Measurements from ENCODE around the gene PRSS12.
"Not testable (repeated sequence)": the region's sequence is repeated elsewhere in the genome, so short reads cannot be mapped to it uniquely, and the experiment has no call there.

PRSS12 gene

DNA sequence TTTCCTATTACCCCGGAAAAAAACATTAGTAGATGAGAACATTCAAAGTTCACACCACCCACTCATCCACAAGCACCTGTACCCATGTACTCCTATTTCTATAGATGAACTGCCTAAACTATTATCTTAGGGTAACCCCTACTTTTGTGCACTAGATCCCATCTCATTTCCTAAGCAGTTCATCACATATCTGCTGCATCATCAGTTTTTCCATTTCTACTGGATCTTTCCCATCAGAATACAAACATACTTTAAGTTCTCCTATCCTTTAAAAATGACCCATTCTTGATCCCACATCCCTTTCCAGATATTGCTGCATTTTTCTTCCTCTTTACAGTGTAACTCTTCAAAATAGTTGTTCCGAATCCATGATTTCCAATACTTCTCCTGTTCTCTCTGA lies 81.0 kb downstream of the PRSS12 start:
- FAIRE-seq = no peak

DNA sequence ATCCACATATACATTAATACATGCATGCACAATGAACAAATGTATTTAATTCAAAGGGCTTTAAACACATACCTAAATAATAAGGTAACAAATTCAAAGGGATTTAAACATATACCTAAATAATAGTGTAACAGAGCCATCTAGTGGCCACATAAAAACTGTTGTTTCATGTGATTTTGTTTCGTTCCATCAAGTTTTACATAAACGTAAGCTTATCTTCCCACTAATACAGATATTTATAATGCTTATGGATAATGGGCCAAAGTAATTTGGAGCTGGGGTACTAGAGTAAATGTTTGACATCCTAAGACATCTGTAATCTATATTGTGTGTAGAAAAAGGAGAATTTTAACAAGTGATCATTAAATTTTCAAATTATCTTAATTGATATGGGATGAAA lies 82.3 kb downstream of the PRSS12 start:
- peak; percentile 100 for FAIRE-seq

DNA sequence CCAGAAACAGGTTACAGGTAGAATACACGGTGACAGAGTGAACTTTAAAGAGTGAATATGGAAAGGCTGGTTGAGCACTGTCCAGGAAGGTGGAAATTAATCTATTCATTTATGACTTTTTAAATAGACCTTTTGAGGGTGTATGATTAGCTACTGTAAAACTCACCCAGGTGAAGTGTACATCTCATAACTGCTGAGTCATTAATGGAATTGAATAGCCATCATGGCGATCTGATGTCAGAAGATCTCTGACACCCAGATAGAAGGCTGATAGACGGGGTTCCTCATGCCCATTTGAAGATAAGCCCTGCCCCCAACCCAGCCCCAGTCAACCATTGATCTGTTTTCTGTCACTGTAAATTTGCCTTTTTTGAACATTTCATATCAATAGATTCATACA lies 84.0 kb downstream of the PRSS12 start:
- no peak for FAIRE-seq

DNA sequence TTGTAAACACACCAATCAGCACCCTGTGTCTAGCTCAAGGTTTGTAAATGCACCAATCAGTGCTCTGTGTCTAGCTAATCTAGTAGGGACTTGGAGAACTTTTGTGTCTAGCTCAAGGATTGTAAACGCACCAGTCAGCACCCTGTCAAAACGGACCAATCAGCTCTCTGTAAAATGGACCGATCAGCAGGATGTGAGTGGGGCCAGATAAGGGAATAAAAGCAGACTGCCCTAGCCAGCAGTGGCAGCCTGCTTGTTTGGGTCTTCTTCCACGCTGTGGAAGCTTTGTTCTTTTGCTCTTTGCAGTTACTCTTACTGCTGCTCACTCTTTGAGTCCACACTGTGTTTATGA lies 86.7 kb downstream of the PRSS12 start:
- FAIRE-seq = not testable (repeated sequence)

DNA sequence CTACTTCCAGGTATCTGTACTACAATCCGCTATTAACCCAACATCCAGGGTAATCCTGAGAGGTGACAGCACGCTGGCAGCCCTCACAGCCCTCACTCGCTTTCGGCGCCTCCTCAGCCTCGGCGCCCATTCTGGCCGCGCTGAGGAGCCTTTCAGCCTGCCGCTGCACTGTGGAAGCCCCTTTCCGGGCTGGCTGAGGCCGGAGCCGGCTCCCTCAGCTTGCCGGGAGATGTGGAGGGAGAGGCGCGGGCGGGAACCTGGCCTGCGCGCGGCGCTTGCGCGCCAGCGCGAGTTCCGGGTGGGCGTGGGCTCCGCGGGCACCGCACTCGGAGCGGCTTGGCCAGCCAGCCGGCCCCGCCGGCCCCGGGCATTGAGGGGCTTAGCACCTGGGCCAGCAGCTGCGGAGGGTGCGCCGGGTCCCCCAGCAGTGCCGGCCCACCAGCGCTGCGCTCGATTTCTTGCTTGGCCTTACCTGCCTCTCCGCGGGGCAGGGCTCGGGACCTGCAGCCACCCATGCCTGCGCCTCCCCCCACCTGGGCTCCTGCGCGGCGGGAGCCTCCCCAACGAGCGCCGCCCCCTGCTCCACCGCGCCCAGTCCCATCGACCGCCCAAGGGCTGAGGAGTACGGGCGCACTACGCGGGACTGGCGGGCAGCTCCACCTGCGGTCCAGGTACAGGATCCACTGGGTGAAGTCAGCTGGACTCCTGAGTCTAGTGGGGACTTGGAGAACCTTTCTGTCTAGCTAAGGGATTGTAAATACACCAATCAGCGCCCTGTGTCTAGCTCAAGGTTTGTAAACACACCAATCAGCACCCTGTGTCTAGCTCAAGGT lies 87.3 kb downstream of the PRSS12 start:
- FAIRE-seq = no peak

DNA sequence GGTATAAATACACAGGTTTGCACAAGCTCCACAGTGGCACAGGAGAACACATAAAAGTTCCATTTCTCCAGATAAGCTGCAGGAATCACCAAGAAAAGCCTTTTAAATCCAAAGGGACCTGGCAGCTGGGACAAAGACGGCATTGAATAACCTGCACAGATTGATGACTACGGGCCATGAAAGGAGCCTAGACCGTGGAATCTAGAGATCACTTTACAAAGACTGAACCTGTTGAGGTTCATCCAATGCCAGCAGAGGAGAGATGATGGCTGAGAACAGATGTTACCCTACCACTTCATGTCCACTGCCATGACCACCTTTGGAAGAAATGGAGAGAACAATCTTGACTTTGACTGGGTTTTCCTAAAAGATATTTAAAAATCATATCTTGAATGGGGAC lies 88.7 kb downstream of the PRSS12 start:
- no peak for FAIRE-seq

DNA sequence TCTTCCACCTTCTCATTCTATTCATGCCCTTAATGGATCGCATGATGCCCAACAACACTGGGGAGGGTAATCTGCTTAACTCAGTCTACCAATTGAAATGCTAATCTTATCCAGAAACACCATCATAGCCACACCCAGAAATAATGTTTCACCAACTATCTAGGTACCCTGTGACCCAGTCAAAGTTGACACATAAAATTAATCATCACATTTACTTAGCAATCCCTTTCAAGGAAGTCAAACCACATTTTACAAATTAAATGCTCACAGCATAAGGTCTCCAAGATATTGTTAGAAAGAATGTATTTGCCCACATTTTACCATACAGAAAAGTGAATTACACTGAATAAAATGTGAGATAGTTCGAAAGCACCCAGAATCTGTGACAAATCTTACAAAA lies 92.5 kb downstream of the PRSS12 start:
- FAIRE-seq = no peak

DNA sequence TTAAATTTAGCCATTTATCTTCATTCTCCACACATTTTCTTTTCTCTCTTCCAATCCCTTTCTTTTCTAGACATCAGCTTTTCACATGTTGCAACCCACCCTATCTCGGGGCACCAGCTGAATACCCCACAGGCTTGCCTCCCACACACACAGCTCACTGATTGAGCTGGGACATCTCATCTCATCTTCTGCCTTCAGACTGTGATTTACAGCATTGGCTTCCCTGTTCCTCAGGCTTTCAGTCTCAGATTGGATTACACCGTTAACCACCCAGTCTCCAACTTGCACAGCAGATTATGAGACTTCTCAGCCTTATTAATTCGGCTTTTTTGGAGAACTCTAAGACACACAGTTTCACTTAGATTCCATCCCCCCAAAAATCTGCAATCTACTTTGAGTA lies 93.7 kb downstream of the PRSS12 start:
- FAIRE-seq = no peak

DNA sequence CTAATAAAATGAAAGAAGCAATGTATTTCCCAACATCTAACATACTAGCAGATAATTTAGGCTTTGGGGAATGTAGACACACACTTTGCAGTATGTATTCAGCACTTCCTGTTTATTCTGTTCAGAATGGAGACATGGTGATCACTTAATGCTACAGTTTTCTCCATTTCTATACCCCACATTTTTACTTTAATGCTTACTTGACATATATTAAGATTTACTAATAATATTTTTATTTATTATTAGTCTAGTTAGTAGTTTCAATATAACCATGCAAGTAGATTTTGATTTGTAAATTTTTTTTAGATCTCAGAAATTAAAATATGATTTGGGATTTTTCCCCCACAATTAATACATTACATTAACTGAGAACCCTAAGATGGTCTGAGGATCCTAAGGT lies 98.4 kb downstream of the PRSS12 start:
- no peak for FAIRE-seq

DNA sequence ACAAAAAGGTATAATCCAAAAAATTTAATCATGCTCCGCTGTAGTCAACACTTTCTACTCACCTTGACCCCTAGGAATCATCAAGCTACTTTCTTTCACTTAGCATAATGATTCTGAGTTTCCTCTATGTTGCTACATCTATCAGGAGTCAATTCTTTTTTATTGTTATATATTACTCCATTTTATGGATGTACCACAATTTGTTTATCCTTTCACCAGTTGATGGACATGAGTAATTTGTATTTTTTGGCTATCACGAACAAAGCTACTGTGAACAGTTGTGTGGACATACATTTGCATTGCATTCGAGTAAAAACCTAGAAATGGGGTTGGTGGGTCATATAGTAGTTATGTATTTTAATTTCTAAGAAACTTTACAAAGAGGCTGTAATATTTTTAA lies 102.9 kb downstream of the PRSS12 start:
- FAIRE-seq = no peak

DNA sequence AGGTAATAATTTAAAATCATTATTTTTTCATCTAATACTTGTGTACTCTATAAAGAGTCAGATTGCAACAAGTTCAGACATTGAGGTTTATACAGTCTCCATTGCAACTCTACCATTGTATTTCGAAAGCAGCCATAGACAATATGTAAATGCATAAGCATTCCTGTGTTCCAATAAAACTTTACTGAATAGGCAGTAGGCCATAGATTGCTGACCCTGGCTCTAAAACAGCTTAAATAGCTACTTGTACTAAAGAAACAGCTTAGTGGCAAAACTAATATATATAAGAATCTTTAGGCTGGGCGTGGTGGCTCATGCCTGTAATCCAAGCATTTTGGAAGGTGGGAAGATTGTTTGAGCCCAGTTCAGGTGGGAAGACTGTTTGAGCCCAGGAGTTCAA lies 115.3 kb downstream of the PRSS12 start:
- no peak for FAIRE-seq

DNA sequence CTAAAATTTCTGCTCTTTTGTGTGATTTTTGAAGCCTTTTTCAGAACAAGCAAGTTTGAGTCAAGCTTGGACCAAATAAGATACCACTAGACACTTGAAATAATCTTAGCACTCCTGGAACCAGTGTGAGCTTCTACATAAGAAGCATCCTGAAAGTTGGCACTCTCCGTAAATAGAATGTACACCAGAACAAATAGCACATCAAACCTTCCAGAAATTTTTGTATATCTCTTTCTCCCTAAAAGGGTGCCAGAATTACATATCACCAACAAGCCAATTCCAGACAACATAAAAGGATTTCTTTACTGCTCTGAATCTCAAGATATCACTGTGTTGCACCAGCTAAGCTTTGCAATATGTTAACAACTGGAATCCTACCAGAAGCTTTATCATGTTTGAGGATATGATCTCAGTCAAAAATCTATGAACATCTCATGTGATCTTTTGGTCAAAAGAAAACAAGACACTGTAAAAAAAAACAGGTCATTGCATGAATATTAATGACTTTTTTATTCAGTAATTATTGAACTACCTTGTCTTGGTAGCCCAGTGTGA lies 117.2 kb downstream of the PRSS12 start:
- no peak for FAIRE-seq

All from islet of Langerhans (tissue), 1 donor.